Neuronal stem cell (in vitro differentiated cells): Measurements from ENCODE around the gene GLDC.

Experiments used
- DNase-seq: peaks from one replicate; pipeline ENCODE4 v3.0.0-alpha.2; 2013; ENCODE audit warnings: low spot score
- H2AFZ ChIP-seq: one replicate; pipeline ENCODE4 v1.6.1; 2013; ENCODE audit warnings: mild to moderate bottlenecking, low read length, inconsistent platforms
- H2AK5ac ChIP-seq: 2 replicates; pipeline ENCODE4 v1.6.1; 2013; ENCODE audit warnings: low read depth, mild to moderate bottlenecking, inconsistent platforms, low read length, moderate library complexity, mixed read lengths
- H2BK120ac ChIP-seq: 2 replicates; pipeline ENCODE4 v1.6.1; 2013; ENCODE audit warnings: low read depth, mild to moderate bottlenecking, inconsistent platforms, low read length, moderate library complexity, mixed read lengths
- H2BK12ac ChIP-seq: one replicate; pipeline ENCODE4 v1.6.1; 2013; ENCODE audit warnings: low read length, inconsistent platforms
- H2BK15ac ChIP-seq: 2 replicates; pipeline ENCODE4 v1.6.1; 2013; ENCODE audit warnings: mild to moderate bottlenecking, low read length, inconsistent platforms, mixed read lengths
- H2BK5ac ChIP-seq: one replicate; pipeline ENCODE4 v1.6.1; 2013; ENCODE audit warnings: inconsistent platforms, mild to moderate bottlenecking, low read length, moderate library complexity
- H3K14ac ChIP-seq: one replicate; pipeline ENCODE4 v1.6.1; 2013; ENCODE audit warnings: low read length, inconsistent platforms
- H3K18ac ChIP-seq: 2 replicates; pipeline ENCODE4 v1.6.1; 2013; ENCODE audit warnings: low read length, inconsistent platforms
- H3K23ac ChIP-seq: 2 replicates; pipeline ENCODE4 v1.6.1; 2013; ENCODE audit warnings: low read depth, mild to moderate bottlenecking, mixed read lengths, low read length, inconsistent platforms; ENCODE audit not compliant: poor library complexity
- H3K27ac ChIP-seq: replicated peaks from 3 replicates; pipeline ENCODE4 v1.5.1; 2013; ENCODE audit warnings: low read length, inconsistent platforms
- H3K27me3 ChIP-seq, 3 experiments: 2 replicates each; pipeline ENCODE4 v1.6.1; 2013; ENCODE audit warnings: low read length in 3 of 3, mild to moderate bottlenecking in 2 of 3, inconsistent platforms in 1 of 3, low read depth in 1 of 3, mixed read lengths in 1 of 3, moderate library complexity in 1 of 3; ENCODE audit not compliant: control insufficient read depth in 3 of 3, insufficient read depth in 3 of 3
- H3K36me3 ChIP-seq, 2 donors: replicated peaks in 1 of 2; 2 replicates each; pipeline ENCODE4 v1.6.1; 2013; ENCODE audit warnings: low read length in 2 of 2; ENCODE audit not compliant: control insufficient read depth in 2 of 2, insufficient read depth in 2 of 2
- H3K4ac ChIP-seq: 2 replicates; pipeline ENCODE4 v1.6.1; 2013; ENCODE audit warnings: inconsistent platforms, mild to moderate bottlenecking, low read length, moderate library complexity
- H3K4me1 ChIP-seq, 2 donors: 1 replicate in 1 of 2; 2 replicates in 1 of 2; pipeline ENCODE4 v1.6.1; 2013; ENCODE audit warnings: low read length in 2 of 2, low read depth in 1 of 2; ENCODE audit not compliant: control insufficient read depth in 2 of 2, insufficient read depth in 1 of 2
- H3K4me2 ChIP-seq: one replicate; pipeline ENCODE4 v1.6.1; 2013; ENCODE audit warnings: mild to moderate bottlenecking, low read length, inconsistent platforms; ENCODE audit not compliant: insufficient read depth, poor library complexity, severe bottlenecking
- H3K4me3 ChIP-seq, 2 donors: 2 replicates each; pipeline ENCODE4 v1.5.1; 2013; ENCODE audit warnings: low read length in 2 of 2, mild to moderate bottlenecking in 2 of 2, inconsistent platforms in 1 of 2, moderate library complexity in 1 of 2
- H3K79me1 ChIP-seq: one replicate; pipeline ENCODE4 v1.6.1; 2013; ENCODE audit warnings: low read depth, mild to moderate bottlenecking, inconsistent platforms, low read length, moderate library complexity
- H3K9ac ChIP-seq: one replicate; pipeline ENCODE4 v1.6.1; 2013; ENCODE audit warnings: mild to moderate bottlenecking, low read depth, low read length, inconsistent platforms; ENCODE audit not compliant: poor library complexity
- H3K9me3 ChIP-seq, 2 donors: replicated peaks in 1 of 2; 2 replicates each; pipeline versions ENCODE3 to v1.6.1; 2013; ENCODE audit warnings: low read length in 2 of 2, mild to moderate bottlenecking in 2 of 2, inconsistent platforms in 1 of 2, low read depth in 1 of 2, mixed read lengths in 1 of 2, moderate library complexity in 1 of 2; ENCODE audit not compliant: control insufficient read depth in 2 of 2, insufficient read depth in 1 of 2
- H4K8ac ChIP-seq: one replicate; pipeline ENCODE4 v1.6.1; 2013; ENCODE audit warnings: low read depth, mild to moderate bottlenecking, inconsistent platforms, low read length, moderate library complexity
- H4K91ac ChIP-seq: one replicate; pipeline ENCODE4 v1.6.1; 2013; ENCODE audit warnings: low read length, low read depth, mild to moderate bottlenecking, inconsistent platforms; ENCODE audit not compliant: poor library complexity
- WGBS, 2 donors: extraction: QIAGEN DNeasy Blood & Tissue Kit; methylation state at CpG; one replicate each; pipeline ENCODE4 v1.1.7; 2013; ENCODE audit warnings: missing lambda C conversion rate in 2 of 2, mixed read lengths in 1 of 2; ENCODE audit not compliant: insufficient read length in 2 of 2, insufficient replicate concordance in 1 of 2; ENCODE audit errors: extremely low coverage in 2 of 2; 5-methylcytosine and 5-hydroxymethylcytosine counted together

Gene GLDC

DNA sequence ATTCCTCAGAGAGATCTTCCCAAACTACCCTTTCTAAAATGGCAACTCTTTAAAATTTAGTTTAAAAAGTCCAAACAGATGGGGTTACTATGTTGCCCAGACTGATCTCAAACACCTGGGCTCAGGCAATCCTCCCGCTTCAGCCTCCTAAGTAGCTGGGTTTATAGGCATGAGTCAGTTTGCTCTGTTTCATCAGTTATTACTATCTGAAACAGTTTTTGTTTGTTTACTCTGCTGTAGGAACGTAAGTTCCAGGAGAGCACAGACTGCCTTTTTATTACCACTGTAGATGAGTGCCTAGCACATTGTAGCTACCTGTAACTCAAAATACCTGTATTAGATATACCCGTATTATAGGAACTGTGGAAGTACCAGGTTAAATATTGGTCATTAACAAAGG is 143.1 kb downstream of the GLDC start:
- Histone ChIP-seq H3K4me3 (no peak overlapping the region), H3K79me1 (no peaks in the 10 kb centered on the region), H2AK5ac (no peak overlapping the region), H2AFZ (no peak overlapping the region), H2BK12ac (no peak overlapping the region), H4K91ac (no peak overlapping the region), H3K27ac (no peak overlapping the region), H3K4me2 (no peak overlapping the region), H3K14ac (no peak overlapping the region), H3K4ac (no peak overlapping the region), H2BK5ac (no peak overlapping the region), H3K9ac (no peak overlapping the region), H3K27me3 (no peaks in the 10 kb centered on the region), H3K18ac (no peak overlapping the region), H2BK120ac (no peak overlapping the region), H4K8ac (no peak overlapping the region), H3K23ac (no peak overlapping the region), H3K4me1 (no peaks in the 10 kb centered on the region), H3K36me3 (peaks cover 26 to 97% of the 10 kb centered on the region in 2 donors), H2BK15ac (no peak overlapping the region), H3K9me3 (no peaks in the 10 kb centered on the region)
- DNase-seq, result no peak
- no CpG with 5 or more reads among the region's 3 CpGs for WGBS, 2 donors

DNA sequence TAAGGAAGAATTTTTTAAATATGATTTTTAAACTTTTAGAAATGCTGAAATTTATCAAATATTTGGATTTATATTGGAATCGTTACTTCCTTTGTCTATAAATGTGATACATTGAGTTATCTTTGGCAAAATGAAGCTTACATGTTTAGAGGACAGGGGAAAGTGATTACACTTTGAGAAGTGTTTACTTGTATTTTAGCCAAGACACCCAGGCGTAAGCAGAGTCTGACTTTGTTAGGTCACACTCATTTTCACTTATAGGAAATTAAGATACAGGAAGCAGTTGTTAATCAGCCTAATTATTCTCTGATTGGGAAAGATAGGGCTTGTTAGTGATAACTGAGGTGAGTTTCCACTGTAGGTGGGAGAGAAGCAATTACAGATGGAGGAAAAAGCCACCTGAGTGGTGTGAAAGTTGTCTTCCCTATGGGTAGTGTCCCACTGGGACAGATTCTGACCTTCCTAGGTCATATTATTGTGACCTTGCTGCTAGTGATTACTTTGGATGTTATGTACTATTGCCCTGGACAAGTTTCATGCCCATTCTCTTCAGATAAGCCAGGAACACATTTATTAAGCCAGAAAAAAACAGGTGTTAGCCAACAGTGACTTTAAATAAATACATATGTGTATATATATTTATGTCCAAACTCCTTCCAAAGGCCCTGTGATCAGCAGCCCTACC is 143.9 kb downstream of the GLDC start:
- Histone ChIP-seq H3K4me2 (no peak overlapping the region), H2AFZ (no peak overlapping the region), H3K79me1 (no peaks in the 10 kb centered on the region), H3K36me3 (peaks cover 26 to 97% of the 10 kb centered on the region in 2 donors), H3K14ac (no peak overlapping the region), H2BK15ac (no peak overlapping the region), H2BK12ac (no peak overlapping the region), H3K4me1 (no peaks in the 10 kb centered on the region), H3K23ac (no peak overlapping the region), H2AK5ac (no peak overlapping the region), H3K9ac (no peak overlapping the region), H2BK120ac (no peak overlapping the region), H4K8ac (no peak overlapping the region), H3K18ac (no peak overlapping the region), H3K27ac (no peak overlapping the region), H4K91ac (no peak overlapping the region), H3K27me3 (no peaks in the 10 kb centered on the region), H3K4me3 (no peak overlapping the region), H2BK5ac (no peak overlapping the region), H3K4ac (no peak overlapping the region), H3K9me3 (no peaks in the 10 kb centered on the region)
- no peak for DNase-seq
- WGBS, 2 donors, result no CpG with 5 or more reads among the region's 2 CpGs

DNA sequence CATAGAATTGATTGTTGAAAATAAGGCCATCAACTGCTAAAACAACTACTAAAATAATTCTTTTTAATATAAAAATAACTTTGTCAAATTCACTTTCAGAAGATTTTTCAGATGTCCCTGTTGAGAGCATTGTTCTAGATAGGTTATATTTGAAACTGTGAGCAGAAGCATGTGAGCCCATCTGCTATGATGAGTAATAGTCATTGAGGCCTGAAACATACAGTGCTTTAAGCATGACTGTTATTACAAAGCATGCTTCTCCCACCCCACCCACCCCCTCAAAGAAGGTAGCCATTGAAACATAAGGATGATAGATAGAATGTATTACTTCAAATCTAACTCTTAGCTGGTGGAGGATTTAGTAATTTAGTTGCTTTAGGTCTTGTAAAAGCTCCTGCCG is 146.5 kb downstream of the GLDC start:
- Histone ChIP-seq H3K23ac (no peak overlapping the region), H3K79me1 (no peaks in the 10 kb centered on the region), H3K14ac (no peak overlapping the region), H3K18ac (no peak overlapping the region), H2BK120ac (no peak overlapping the region), H4K91ac (no peak overlapping the region), H3K27ac (no peak overlapping the region), H3K4me3 (no peak overlapping the region), H3K9me3 (no peaks in the 10 kb centered on the region), H2AFZ (no peak overlapping the region), H2BK15ac (no peak overlapping the region), H3K4me2 (no peak overlapping the region), H2AK5ac (no peak overlapping the region), H2BK12ac (no peak overlapping the region), H3K27me3 (no peaks in the 10 kb centered on the region), H2BK5ac (no peak overlapping the region), H3K4ac (no peak overlapping the region), H3K9ac (no peak overlapping the region), H4K8ac (no peak overlapping the region), H3K36me3 (peaks cover 15 to 98% of the 10 kb centered on the region in 2 donors), H3K4me1 (no peaks in the 10 kb centered on the region)
- no peak for DNase-seq
- WGBS, 2 donors, result no CpG with 5 or more reads among the region's 1 CpG

DNA sequence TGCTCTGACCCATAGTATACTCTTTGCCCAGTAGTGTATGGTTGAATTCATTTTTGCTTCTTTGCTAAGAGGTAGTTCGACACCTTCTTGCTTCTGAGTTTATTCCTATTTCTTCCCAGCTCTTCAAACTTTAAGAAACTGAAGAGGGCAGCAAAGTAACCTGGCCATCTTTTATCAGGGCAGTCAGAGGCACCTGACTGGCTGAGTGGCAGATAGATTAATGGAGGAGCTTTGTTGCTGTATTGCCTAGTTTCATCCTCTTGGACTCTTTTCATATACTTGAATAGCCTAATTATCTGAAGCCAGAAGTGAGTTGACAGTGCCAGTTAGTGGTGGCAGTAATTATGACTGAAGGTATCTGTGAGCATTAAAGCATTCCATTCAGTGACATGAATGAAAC is 150.1 kb downstream of the GLDC start:
- no peak overlapping the region for H2BK15ac ChIP-seq
- no peaks in the 10 kb centered on the region for H3K4me1 ChIP-seq
- H2AK5ac ChIP-seq, result no peak overlapping the region
- no peak overlapping the region for H4K8ac ChIP-seq
- H4K91ac ChIP-seq, result no peak overlapping the region
- no peak overlapping the region for H2BK5ac ChIP-seq
- H3K23ac ChIP-seq, result no peak overlapping the region
- no peak overlapping the region for H3K14ac ChIP-seq
- no peak overlapping the region for H3K27ac ChIP-seq
- no peak for DNase-seq
- no peak overlapping the region for H3K4me3 ChIP-seq
- no peak overlapping the region for H2AFZ ChIP-seq
- H3K9ac ChIP-seq, result no peak overlapping the region
- H3K9me3 ChIP-seq, result no peaks in the 10 kb centered on the region
- no peak overlapping the region for H2BK12ac ChIP-seq
- H2BK120ac ChIP-seq, result no peak overlapping the region
- H3K79me1 ChIP-seq, result no peaks in the 10 kb centered on the region
- WGBS, 2 donors, result no CpG with 5 or more reads among the region's 1 CpG
- H3K4me2 ChIP-seq, result no peak overlapping the region
- H3K27me3 ChIP-seq, result no peaks in the 10 kb centered on the region
- H3K36me3 ChIP-seq, result peaks cover 8 to 94% of the 10 kb centered on the region in 2 donors
- no peak overlapping the region for H3K4ac ChIP-seq
- no peak overlapping the region for H3K18ac ChIP-seq
